Astrocyte of the spinal cord (primary cell): ENCODE data around the gene FGD4.

Source experiments
- DNase-seq: peaks from one replicate; pipeline ENCODE4 v3.0.0; 2011; ENCODE audit warnings: low read depth, low spot score
- H3K4me3 ChIP-seq: 2 replicates; pipeline ENCODE4 v1.5.1; 2011; ENCODE audit warnings: low read depth, mild to moderate bottlenecking, low read length, moderate library complexity
- CTCF ChIP-seq: IDR thresholded peaks from 2 replicates; pipeline ENCODE4 v1.5.1; 2012; ENCODE audit warnings: low read depth, mild to moderate bottlenecking, low read length, inconsistent platforms
- in situ Hi-C: cut with HindIII; loops from 2 replicates; pipeline ENCODE4 v1.10.0; 2017; ENCODE audit warnings: low sequenced_read_pairs

FGD4 gene

GRCh38 chr12:32669584-32669983, 270.2 kb downstream of the FGD4 start:
- no peak overlapping the region for H3K4me3 ChIP-seq
- no peak for TF ChIP-seq CTCF
- no peak for DNase-seq
- in situ Hi-C loops = no loop called here

GRCh38 chr12:32671930-32672780, 272.8 kb downstream of the FGD4 start:
- in situ Hi-C loops = no loop called here
- peak; percentile 64 for TF ChIP-seq CTCF
- DNase-seq = peak; percentile 78
- no peak overlapping the region for H3K4me3 ChIP-seq

- in situ Hi-C loops = no loop called here
These were observed 279.9 kb downstream of the FGD4 start, which contains the start of gene DNM1L for GRCh38 chr12:32679091-32679919. TSS of gene DNM1L (plus strand) at chr12:32679301. CDS start at chr12:32679364, 63 bp downstream.

GRCh38 chr12:32679920-32680237, 280.5 kb downstream of the FGD4 start:
- no peak for DNase-seq
- H3K4me3 ChIP-seq = peak overlapping the region; percentile 82
- no peak for TF ChIP-seq CTCF
- in situ Hi-C loops = no loop called here

More at GRCh38 chr12:32679091-32679919, 279.9 kb downstream of the FGD4 start, which contains the start of gene DNM1L:
- H3K4me3 ChIP-seq = peak within 1 kb of the TSS; percentile 82
- no peak for TF ChIP-seq CTCF
- DNase-seq = peak; percentile 97

- in situ Hi-C loops = no loop called here
- no peak for DNase-seq
- H3K4me3 ChIP-seq = no peak overlapping the region
- no peak for TF ChIP-seq CTCF
These were observed 281.4 kb downstream of the FGD4 start for GRCh38 chr12:32680787-32681186.

GRCh38 chr12:32681272-32681671, 281.9 kb downstream of the FGD4 start:
- no peak for DNase-seq
- no peak overlapping the region for H3K4me3 ChIP-seq
- no peak for TF ChIP-seq CTCF
- in situ Hi-C loops = no loop called here
